H1 (cell line): ENCODE results near the gene SPTBN5.

Experiments
- FOSL1 ChIP-seq: IDR thresholded peaks from 2 replicates; pipeline ENCODE4 v1.6.1; 2011; ENCODE audit warnings: mild to moderate bottlenecking, low read depth, low read length, moderate library complexity; ENCODE audit not compliant: insufficient read depth
- RFX5 ChIP-seq: IDR thresholded peaks from 2 replicates; pipeline ENCODE4 v1.6.1; 2011; ENCODE audit warnings: low read depth, low read length, improper control_type of control experiment, borderline replicate concordance
- RXRA ChIP-seq: IDR thresholded peaks from 2 replicates; pipeline ENCODE4 v1.6.1; 2011; ENCODE audit warnings: low read depth, mild to moderate bottlenecking, low read length, moderate library complexity; ENCODE audit not compliant: insufficient read depth
- SRF ChIP-seq: IDR thresholded peaks from 2 replicates; pipeline ENCODE4 v1.6.1; 2011; ENCODE audit warnings: mild to moderate bottlenecking, low read depth, low read length, moderate library complexity

GRCh38 chr15:41876689-41877088, 17.2 kb downstream of the SPTBN5 start:
- TF ChIP-seq RXRA (no peak), FOSL1 (no peak), RFX5 (no peak), SRF (no peak)
